Measurements from ENCODE around the gene TUBG2.

TUBG2 gene

DNA sequence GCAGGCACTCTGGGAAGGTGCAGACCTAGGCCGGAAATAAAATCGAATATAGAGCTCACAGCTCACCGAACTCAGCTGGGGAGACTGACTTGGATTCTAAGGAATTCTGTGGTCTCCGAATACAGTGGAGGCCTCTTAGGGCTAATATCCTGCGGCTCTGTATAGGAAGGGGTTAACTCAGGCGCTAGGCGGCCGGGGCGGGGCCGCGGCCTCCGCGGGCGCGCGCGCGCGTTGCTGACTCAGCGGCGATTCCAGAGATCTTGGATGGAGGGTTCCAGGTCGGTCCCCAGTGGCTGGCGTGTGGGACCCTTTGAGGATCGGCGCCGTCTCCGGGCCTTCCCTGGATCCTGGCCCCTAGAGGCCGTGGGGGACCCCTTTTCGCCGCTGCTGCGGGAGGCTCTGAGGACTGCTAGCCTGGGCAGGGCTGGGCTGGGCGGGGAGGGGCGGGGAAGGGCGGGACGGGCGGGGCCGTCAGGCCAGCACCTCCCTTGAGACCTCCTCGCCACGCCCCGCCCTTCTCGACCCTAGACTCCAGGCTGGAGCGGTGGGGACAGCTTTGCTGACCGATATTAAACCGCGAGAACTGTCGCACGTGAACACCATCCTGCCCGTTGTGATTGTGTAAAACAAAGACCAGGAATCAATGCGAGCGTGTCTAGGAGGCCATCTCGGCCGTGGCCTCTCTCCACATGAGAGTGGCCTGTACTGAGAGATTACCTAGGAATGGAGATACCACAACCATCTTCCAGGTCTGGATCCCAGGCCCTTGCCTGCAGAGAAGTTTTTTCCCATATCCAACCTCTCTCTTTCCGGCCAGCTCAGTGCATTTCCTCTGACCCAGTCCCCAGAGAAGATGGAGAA is 19.1 kb downstream of the TUBG2 start:
- peak; percentile 82 for DNase-seq

DNA sequence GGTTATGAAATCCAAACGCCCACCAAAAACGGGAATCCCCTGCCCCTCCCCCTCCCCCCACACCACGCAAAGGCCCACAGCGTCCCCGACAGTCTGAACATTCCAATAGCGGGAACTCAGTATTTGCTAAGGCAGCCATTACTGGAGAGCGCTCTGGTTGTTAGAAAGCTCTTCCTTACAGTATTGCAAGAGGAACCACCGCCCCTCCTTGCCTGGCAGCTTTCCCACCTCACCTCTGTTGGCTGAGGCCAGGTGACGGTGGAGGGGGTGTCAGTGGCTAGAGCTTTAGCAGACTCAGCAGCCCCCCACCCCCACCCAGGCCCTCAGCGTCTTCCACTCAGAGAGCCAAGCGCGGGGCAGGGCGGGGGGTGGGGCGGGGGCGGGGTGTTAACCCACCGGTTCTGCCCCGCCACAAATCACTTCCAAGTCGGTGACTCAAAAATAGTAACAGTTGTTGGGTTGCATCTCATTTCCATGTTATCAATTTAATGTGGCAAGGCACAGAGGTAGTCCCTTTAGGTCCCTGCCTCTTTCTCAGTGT is 19.9 kb downstream of the TUBG2 start:
- no peak for DNase-seq

- no peak for DNase-seq
These were observed 20.6 kb downstream of the TUBG2 start for GRCh38 chr17:42679492-42680330.

GRCh38 chr17:42680331-42680808 is 21.3 kb downstream of the TUBG2 start:
- DNase-seq, result no peak

- no peak for DNase-seq
These were observed 23.1 kb downstream of the TUBG2 start, which contains the start of gene CNTNAP1 for GRCh38 chr17:42681976-42682721. CNTNAP1 (plus strand) TSS chr17:42682531; CDS start chr17:42682830, 299 bp downstream.

DNA sequence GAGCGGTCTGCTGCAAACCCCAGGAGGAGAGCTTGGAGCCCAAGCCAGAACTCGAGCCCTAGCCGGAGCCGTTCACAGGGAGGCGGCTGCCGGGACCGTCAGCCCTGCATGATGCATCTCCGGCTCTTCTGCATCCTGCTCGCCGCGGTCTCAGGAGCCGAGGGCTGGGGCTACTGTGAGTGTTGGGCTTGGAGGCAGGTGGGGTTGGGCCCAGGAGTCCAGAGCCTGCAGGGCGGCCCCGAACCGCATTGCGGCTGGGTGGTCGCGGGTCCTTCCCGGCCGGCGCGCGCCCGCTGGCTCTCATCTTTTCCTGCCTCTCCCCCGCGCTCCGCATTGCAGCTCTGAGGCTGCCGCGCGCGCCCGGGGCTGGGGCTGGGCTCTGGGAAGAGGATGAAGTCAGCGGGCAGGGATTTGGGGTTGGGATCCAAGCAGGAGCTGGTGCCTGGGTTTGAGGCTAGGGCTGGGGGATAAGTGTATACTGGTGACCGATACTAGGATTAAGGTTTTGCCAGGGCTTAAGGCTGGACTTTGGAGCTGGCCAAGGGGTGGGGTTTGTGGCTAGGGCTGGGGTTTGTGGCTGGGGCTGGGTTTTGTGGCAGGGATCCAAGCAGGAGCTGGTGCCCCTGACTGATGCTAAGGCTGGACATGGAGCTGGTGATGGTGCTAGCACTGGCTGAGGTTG is 23.8 kb downstream of the TUBG2 start:
- no peak for DNase-seq

- DNase-seq, result no peak
These were observed 24.4 kb downstream of the TUBG2 start for GRCh38 chr17:42683407-42684034.

GRCh38 chr17:42684929-42685556 is 26.0 kb downstream of the TUBG2 start:
- no peak for DNase-seq

- no peak for DNase-seq
These were observed 26.7 kb downstream of the TUBG2 start for GRCh38 chr17:42685831-42686230.

- DNase-seq, result no peak
These were observed 27.5 kb downstream of the TUBG2 start for GRCh38 chr17:42686520-42687128.

GRCh38 chr17:42687707-42688320 is 28.7 kb downstream of the TUBG2 start:
- no peak for DNase-seq

GRCh38 chr17:42690596-42690995 is 31.5 kb downstream of the TUBG2 start:
- no peak for DNase-seq

GRCh38 chr17:42691021-42691545 is 32.0 kb downstream of the TUBG2 start:
- DNase-seq, result no peak

- DNase-seq, result no peak
These were observed 33.4 kb downstream of the TUBG2 start for GRCh38 chr17:42692489-42692888.

GRCh38 chr17:42694524-42694923 is 35.4 kb downstream of the TUBG2 start:
- no peak for DNase-seq

- no peak for DNase-seq
These were observed 36.4 kb downstream of the TUBG2 start for GRCh38 chr17:42695500-42695899.

- no peak for DNase-seq
These were observed 38.2 kb downstream of the TUBG2 start for GRCh38 chr17:42697108-42697811.

DNA sequence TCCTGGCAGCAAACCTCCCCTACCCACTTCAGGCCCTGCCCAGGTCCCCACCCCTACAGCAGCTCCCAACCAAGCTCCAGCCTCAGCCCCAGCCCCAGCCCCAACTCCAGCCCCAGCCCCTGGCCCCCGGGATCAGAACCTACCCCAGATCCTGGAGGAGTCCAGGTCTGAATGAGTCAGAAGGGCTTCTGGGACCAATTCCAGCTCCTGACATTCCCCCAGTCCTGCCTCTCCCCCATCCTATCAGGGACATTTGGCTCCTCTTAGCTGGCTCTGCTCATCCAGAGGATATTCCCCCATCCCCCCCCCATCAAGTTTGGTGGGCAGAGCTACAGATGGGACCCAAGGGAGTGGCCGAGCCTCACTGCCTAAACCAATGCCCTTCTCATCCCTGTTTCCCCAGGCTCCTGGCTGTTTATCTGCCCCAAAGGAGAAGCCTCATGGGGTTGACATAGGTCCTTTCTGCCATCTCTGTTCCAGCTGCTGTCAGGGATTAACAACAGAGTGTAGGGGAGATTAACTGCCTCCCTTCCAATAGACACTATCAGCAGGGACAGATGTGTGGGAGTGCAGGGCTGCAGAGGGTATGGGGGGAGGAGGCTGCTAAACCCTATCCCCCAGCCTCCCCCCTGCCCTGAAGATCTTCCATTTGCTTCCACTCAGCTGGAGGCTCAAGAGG is 39.8 kb downstream of the TUBG2 start:
- no peak for DNase-seq

GRCh38 chr17:42699415-42699740 is 40.3 kb downstream of the TUBG2 start:
- no peak for DNase-seq
